GM12892 (cell line): ENCODE measurements around the gene MAPK8IP1.

Source experiments
- DNase-seq: peaks from one replicate; pipeline ENCODE4 v3.0.0; 2011; ENCODE audit not compliant: insufficient read length
- FAIRE-seq: peaks from 2 replicates; lab custom pipeline; 2011; peaks lifted over from hg19 to GRCh38; lab: Jason Lieb, UNC
- POLR2A ChIP-seq: IDR thresholded peaks from 2 replicates; pipeline ENCODE4 v1.6.1; 2011; ENCODE audit warnings: low read depth, low read length, control low read depth
- POLR2AphosphoS5 ChIP-seq: IDR thresholded peaks from 2 replicates; pipeline ENCODE4 v1.6.1; 2011; ENCODE audit warnings: low read depth, low read length, control low read depth
- TAF1 ChIP-seq: IDR thresholded peaks from 2 replicates; pipeline ENCODE4 v1.6.1; 2011; ENCODE audit warnings: low read depth, mild to moderate bottlenecking, control low read depth, low read length, borderline replicate concordance

MAPK8IP1 gene

GRCh38 chr11:45869551-45869950 is 15.9 kb upstream of the MAPK8IP1 start:
- DNase-seq (no peak), FAIRE-seq (no peak)
- no peak for TF ChIP-seq POLR2A
- TF ChIP-seq TAF1 = no peak
- no peak for TF ChIP-seq POLR2AphosphoS5

GRCh38 chr11:45870706-45871105 is 14.7 kb upstream of the MAPK8IP1 start:
- TF ChIP-seq POLR2A (no peak), TAF1 (no peak), POLR2AphosphoS5 (no peak)
- DNase-seq = no peak
- no peak for FAIRE-seq

- FAIRE-seq = no peak
- no peak for DNase-seq
- TF ChIP-seq POLR2AphosphoS5 (no peak), POLR2A (no peak), TAF1 (no peak)
These were observed 13.8 kb upstream of the MAPK8IP1 start for GRCh38 chr11:45871638-45872037.

- FAIRE-seq = peak; percentile 57
- TF ChIP-seq POLR2AphosphoS5 (no peak), POLR2A (no peak), TAF1 (no peak)
- no peak for DNase-seq
These were observed 12.6 kb upstream of the MAPK8IP1 start for GRCh38 chr11:45872651-45873356.

GRCh38 chr11:45876401-45876800 is 9.1 kb upstream of the MAPK8IP1 start:
- TF ChIP-seq TAF1 = no peak
- TF ChIP-seq POLR2AphosphoS5 = no peak
- no peak for TF ChIP-seq POLR2A
- DNase-seq (no peak), FAIRE-seq (no peak)

- FAIRE-seq (no peak), DNase-seq (no peak)
These were observed 8.2 kb upstream of the MAPK8IP1 start for GRCh38 chr11:45877221-45877620.

GRCh38 chr11:45877845-45878244 is 7.6 kb upstream of the MAPK8IP1 start:
- TF ChIP-seq POLR2AphosphoS5 = no peak
- no peak for TF ChIP-seq POLR2A
- TF ChIP-seq TAF1 = no peak
- no peak for DNase-seq
- no peak for FAIRE-seq

More at GRCh38 chr11:45877221-45877620, 8.2 kb upstream of the MAPK8IP1 start:
- no peak for TF ChIP-seq TAF1

GRCh38 chr11:45879803-45880686 is 5.4 kb upstream of the MAPK8IP1 start:
- no peak for FAIRE-seq
- TF ChIP-seq TAF1 (no peak), POLR2A (no peak), POLR2AphosphoS5 (no peak)
- DNase-seq = no peak

DNA sequence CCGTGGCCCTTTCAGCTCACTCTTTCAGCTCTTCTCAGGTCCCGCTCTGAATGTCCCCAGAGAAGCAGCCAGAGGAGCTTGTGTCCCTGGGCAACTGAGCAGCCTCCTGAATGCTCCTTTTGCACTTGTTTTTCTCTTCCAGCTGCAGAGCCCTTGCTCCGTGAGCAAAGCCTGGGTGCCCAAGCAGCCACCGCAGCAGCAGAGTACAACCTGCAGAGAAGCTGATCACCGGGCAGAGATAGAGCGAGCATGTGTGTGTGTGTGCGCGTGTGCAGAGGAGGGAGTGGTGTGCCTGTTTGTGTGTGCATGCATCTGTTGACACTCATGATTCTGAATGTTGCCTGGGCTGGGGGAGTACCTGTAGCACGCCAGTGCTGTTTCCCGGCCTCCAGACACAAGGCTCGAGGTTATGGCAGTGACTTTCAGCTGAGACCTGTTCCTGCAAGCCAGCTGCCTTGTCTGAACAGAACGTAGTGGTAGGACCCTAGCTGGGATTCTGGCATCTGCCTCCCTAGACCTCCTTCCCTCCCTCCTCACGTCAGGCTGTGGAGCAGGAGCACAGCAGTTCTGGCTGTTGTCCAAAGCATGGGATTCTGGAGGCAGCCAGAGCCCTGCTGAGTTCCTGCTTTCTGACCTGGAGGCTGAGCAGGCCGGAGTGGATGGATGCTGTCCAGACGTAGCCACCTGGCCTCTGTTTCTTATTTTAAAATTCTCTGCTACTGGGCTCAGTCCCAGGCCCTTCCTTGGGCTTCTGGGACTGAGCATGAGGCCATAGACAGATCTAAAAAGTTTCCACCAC is 4.5 kb upstream of the MAPK8IP1 start:
- FAIRE-seq (no peak), DNase-seq (no peak)
- TF ChIP-seq POLR2AphosphoS5 = no peak
- TF ChIP-seq POLR2A = no peak
- TF ChIP-seq TAF1 = no peak

DNA sequence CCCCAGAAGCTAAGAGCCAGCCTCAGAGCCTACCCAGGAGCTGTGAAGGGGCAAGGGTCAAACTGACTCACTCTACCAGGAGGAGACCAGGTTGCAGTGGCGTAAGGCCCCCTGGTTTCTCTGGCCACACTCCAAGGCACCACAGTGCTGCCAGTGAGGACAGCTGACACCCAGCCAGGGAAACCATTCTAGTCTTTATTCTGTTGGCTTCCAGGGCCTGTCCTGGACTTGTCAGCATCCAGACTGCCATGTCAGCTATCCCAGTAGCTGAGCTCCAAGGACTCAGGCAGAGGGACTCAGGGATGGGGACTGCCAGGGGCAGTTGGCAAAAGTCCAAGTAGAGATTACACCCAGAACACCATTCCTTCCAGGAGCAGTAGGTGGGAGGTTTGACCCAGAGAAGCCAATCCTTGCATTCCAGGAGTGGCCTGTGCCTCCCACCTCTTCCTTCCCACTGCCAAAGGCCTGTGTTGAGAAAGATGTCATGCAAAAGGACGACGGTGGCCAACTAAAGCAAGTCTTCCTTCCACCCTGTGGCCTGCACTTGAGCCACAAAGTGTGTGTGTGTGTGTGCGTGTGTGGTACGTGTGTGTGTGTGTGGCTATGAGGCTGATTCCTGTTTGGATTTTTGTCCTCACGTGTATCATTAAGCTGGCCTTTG is 3.6 kb upstream of the MAPK8IP1 start:
- FAIRE-seq (no peak), DNase-seq (no peak)
- no peak for TF ChIP-seq POLR2A
- no peak for TF ChIP-seq POLR2AphosphoS5
- TF ChIP-seq TAF1 = no peak
